ENCODE results near the gene NOD2.

NOD2 gene

DNA sequence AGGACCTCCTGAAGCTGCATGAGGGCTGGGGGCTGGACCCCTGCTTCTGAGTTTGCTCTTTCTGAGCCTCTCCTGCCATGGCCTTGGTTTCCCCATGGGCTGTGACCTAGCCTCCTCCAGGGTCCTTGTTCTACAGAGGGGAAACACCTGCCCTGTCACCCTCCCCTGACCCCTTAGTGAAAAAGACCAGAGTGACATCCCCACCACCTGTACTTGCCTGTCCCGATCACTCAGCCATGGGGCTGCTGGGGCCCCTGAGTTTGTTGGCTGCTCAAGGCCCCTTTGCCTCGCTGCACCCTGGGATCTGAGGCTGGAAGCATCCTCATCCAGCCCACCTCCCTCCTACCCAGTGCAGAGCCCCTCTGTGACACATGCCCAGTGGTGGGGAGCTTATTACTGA, 800 bp downstream of the NOD2 start:
- DNase-seq (ENCODE audit: low read depth, low spot score), result no peak

DNA sequence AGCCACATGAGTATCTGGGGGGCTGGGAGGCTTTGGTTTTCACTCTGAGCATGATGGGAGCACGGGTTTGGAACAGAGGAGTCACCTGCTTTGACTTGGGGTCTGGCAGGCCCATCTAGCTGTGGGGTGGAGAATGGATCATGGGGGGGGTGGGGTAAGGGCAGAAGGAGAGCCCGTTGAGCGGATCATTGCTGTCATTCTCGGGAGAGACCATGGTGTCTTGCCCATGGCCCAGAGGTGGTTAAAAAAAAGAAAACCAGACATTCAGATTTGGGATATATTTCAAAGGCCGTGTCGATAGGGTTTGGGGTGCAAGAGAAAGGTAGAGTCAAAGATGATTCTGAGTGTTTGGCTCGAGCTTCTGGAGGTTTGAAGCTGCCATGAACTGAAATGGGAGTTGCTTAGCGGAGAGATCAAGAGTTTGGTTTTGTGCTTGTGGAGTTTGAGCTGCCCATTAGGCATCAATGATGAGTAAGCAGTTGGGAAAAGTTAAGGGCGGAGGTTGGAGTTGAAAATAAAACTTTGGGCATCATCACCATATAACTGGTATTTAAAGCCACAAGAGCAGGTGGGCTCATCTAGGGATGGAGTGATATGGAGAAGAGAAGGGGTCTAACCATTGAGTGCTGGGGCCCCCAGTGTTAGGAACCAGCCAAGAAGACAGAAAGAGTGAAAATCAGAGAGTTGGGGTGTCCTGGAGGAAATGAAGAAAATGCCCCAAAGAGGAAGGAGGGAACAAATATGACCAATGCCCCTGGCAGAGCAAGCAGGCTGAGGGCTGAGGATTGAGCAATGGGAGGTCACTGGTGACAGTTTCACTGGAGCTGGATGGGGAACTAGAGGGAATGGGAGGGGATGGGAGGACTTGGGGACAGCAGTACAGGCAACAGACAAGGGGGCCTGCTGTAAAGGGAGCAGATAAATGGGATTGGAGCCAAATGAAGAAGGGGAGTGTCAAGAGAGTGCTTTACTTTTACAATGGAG, 1.9 kb downstream of the NOD2 start:
- DNase-seq (ENCODE audit: low read depth, low spot score), result no peak

DNA sequence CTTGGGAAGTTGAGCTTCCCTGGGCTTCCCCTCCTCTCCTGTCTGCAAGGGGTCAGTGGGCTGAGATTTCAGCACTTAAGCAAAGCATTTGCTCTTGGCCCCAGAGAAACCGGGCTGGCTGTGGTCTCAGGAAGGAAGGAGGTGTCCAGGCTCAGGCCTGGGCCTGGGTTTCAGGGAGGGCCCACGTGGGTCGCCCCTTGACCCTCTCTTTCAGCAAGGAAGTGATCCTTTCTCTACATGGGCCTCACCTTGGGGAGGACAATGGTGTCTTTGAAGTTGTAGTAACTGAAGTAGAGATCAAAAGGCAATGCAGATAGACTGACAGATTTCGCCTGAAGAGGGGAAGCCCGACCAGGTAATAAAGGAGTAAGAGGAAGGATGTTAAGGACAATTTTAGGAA, 2.7 kb downstream of the NOD2 start:
- no peak for DNase-seq (ENCODE audit: low read depth, low spot score)

DNA sequence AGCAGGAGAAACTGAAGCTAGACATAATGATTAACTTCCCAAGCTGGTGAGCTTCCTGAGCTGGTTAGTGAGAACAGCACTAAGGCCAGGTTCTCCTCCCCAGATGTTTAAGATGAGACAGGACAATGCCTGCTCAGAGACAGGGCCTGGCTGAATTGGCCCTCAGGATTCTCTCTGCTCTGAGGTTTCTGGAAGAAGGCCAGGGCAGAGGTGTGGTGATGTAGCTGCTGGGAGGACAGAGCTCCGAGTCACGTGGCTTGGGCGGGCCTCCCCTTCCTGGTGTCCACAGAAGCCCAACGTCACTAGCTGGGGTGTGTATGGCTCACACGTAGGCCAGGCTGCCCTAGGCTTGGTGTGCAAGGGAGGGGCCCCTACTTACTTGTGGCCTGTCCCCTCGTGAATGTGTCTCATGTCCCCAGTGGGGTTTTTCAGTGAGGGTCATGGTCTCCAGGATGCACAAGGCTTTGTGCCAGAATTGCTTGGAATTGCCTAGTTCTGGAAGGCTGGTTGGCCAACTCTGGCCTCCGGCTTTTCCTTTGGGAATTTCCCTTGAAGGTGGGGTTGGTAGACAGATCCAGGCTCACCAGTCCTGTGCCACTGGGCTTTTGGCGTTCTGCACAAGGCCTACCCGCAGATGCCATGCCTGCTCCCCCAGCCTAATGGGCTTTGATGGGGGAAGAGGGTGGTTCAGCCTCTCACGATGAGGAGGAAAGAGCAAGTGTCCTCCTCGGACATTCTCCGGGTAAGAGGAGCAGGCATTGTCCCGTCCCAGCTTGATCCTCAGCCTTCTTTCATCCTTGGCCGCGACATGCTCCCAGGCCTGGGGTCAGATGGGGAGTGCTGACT, 3.4 kb downstream of the NOD2 start:
- no peak for DNase-seq (ENCODE audit: low read depth, low spot score)

DNA sequence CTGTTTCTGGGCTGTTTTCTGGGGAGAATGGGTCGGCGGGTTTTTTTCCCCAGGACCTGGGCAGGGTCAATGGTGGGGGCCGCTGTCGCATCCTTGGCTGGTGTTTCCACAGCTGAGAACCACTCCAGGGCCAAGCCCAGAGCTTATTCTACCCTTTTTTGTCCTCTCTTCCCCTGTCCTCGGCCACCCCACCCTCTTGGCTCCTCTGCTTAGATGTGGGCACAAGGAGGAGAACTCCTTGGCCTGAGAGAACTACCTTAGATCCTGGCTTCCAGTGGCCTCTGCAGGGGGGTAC, 4.0 kb downstream of the NOD2 start:
- no peak for DNase-seq (ENCODE audit: low read depth, low spot score)

DNA sequence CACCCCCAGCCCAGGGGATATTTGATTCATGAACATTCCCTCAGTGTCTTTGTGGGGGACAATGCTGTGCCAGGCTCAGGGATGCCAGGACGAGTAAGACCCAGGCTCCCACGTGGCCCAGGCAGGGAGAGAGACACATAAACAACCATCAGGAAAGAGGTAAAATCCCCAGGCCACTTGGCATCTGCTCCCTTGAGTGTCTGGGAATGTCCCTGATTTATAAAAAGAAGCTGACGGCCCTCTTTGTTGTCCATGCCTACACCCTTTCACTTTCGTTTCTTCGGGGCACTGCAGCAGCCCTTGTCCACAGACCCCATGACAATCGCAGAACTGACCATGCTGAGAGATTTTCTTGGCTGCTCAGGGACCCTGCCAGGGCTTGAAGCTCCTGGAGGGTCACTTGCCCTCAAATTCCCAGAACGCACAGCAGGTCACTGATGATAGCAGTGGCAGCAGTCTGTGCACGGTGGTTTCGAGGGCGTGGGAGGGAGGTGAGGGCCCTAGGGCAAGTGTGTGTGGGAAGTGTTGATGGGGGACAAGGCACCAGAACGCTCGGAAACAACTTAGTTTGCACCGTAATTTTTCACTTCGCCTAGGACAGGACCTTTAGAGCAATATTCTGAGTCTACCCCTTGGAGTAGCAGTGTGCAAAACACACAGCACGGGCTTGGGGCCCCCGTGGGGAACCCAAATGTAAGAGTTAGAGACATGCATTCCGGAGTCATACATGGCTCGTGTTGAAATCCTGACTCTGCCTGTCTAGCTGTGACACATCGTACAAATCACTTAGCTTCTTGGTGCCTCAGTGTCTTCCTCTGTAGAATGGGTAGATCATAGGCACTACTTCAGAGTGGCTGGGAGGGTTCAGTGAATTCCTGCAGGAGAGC, 4.7 kb downstream of the NOD2 start:
- no peak for DNase-seq (ENCODE audit: low read depth, low spot score)

DNA sequence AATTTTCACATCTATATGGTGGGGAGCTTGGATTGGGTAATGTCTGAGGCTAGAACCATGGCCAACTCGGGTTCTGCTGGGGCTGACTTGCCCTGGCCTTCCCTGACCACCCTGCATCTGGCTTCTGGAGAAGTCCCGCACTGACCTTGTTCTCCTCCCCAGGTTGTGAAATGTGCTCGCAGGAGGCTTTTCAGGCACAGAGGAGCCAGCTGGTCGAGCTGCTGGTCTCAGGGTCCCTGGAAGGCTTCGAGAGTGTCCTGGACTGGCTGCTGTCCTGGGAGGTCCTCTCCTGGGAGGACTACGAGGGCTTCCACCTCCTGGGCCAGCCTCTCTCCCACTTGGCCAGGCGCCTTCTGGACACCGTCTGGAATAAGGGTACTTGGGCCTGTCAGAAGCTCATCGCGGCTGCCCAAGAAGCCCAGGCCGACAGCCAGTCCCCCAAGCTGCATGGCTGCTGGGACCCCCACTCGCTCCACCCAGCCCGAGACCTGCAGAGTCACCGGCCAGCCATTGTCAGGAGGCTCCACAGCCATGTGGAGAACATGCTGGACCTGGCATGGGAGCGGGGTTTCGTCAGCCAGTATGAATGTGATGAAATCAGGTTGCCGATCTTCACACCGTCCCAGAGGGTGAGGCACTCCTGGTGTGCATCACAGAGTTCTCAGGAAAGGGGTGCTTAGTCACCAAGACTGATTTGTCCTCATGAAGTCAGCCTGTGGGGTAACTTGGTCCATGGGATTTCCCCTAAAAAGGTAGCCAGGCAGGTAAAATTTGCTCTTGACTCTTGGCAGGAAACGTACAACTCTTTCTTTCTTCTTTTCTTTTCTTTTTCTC, 6.1 kb downstream of the NOD2 start:
- DNase-seq (ENCODE audit: low read depth, low spot score), result no peak

DNA sequence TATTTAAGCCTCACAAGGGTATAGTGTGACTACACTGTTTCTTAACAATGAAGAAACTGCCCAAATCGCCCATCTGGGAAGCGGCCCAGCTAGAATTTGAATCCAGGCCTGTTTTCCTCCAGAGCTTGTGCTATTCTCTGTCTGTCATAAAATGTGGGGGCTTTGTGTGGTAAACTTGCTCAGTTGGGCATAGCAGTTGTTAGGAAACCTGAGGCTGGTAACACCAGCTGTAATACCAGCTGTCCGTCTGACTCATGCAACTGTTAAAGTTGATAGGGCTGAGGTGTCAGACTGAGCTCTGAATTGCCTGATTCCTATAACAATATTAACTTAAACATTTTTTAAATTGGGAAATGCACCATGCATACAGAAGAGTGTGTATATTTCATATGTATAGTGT, 9.3 kb downstream of the NOD2 start:
- DNase-seq (ENCODE audit: low read depth, low spot score), result no peak

DNA sequence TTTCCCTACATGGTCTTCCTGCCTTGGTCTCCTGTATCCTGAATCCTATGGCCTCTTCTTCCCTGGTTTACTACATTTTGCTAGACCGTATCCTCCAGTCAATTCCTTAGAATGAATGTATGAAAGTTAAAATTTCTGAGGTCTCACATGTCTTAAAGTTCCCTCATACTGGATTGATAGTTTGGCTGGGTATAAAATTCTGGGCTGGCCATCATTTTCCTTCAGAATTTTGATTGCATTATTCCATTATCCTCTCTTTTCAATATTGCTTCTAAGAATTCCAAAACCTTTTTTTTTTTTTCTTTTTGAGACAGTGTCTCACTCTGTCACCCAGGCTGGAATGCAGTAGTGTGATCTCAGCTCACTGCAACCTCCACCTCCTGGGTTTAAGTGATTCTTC, 10.8 kb downstream of the NOD2 start:
- DNase-seq (ENCODE audit: low read depth, low spot score), result no peak

DNA sequence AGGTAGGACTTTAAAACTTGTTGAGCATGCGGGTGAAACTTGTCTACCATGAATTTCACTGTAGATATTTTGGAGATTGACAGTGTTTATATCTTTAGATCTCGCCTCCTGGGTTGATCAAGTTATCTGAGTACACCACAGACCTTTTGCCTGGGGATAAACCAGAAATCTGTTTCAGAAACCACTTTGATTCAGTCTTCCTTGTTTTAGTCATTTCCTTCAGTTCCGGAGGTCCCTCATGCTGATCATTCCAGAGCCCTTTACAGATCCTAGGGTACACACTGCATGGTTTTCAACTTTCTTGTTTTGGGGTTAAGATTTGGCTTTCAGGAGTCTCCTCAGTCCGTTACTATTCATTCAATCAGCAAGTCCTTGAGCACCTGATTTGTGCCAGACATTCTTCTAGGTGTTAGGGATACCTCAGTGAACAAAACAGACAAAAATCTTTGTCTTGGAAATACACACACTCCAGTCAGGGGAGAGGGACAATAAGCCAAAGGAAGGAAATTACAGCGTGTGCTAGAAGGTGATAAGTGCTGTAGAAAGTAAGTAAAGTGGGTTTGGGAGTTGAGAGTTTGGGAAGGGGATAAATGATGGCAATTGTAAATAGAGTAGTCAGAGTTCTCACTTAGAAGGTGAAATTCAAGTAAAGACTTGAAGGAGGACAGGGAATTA, 12.2 kb downstream of the NOD2 start:
- DNase-seq (ENCODE audit: low read depth, low spot score), result no peak

DNA sequence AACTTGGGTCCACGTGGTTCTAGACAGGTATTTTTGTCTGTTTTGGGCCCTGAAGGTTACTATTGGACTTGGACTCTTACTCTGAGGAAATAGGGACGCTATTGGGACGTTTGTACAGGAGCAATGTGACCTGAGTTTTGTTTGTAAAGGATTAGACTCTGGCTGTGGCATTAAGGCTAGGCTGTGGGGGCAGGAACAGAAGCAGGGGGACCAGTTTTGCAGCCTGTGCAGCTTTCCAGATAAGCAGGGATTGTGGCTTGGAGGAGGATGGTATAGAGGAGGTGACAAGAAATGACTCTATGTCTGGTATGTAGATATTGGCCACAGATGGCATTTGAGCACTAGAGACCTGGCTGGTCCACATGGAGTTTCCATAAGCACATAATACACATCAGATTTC, 12.8 kb downstream of the NOD2 start:
- DNase-seq (ENCODE audit: low read depth, low spot score), result no peak

DNA sequence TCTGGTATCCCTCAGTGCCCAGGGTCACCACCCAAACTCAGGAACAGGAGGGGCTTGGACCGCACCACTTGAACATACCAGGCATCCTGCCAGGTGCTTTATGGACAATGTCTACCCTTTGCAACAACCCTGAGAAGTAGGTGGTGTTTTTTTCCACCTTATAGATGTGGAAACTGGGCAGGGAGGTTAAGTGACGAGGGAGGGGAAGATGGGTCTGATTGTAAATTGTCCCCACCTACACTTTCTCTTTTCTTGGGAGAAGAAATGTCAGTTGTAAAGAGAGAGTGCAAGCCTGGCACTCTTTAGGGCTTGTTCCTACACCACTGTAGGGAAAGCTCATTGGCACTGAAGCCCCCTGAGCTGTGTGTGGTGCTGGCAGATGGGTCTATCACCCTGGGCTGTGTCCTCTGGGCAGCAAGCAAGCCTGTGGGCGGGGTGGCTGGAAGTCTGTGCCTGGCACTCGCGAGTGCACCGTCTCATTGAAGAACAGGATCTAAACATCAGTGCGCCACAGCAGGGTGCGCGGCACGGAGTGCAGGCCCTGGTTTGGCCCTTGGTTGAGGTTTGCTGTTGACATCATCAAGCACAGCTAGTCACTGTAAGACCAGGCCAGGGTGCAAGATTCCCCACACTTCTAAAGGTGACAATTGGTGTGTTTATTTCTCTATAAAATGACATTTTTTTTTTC, 15.1 kb downstream of the NOD2 start:
- DNase-seq (ENCODE audit: low read depth, low spot score), result no peak

DNA sequence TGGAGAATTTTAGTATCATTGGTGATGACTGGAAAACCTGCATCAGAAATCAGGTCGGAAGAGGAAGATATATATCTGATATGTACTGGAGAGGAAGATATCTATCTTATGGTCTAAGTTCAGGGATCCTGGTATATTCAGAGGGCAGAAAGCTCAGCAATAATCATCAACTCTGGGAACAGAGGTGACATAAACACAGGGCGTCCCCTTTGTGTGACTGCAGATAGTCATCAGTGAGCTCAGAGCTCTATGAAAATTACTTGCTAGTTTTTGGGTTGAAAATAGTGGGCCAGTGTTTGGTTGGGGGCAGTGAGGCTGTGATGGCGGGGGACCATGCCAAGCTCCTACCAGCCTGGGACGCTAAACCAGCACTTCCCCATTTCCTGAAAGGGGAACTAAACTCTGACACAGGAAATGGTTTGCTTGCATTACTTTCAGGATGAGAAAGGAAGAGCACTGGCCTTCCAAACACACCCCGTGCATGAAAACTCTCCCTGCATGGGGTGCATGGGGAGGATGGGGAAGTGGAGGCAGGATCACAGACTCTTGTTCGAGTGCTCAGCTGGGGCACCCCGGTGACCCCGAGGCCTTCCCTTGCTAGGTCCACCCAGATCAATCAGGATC, 15.8 kb downstream of the NOD2 start:
- no peak for DNase-seq (ENCODE audit: low read depth, low spot score)

DNA sequence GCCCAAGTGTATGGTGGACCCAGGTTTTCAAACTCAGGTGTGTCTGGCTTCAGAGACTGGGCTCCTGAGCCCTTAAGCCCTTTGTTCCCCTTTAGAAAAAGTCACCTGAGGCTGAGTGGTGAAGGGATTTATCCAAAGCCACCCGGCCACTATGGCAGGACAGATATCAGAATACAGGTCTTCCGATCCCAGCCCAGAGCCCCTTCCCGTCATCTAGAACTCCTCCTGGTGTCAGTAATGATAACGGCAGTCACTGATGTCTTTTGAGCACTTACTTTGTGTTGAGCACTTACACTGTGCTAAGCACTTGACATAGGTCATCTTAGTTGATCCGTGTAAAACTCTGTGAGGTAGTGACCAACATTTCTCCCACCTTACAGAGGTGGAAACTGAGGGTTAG, 16.6 kb downstream of the NOD2 start:
- no peak for DNase-seq (ENCODE audit: low read depth, low spot score)

DNA sequence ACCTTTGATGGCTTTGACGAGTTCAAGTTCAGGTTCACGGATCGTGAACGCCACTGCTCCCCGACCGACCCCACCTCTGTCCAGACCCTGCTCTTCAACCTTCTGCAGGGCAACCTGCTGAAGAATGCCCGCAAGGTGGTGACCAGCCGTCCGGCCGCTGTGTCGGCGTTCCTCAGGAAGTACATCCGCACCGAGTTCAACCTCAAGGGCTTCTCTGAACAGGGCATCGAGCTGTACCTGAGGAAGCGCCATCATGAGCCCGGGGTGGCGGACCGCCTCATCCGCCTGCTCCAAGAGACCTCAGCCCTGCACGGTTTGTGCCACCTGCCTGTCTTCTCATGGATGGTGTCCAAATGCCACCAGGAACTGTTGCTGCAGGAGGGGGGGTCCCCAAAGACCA, 17.6 kb downstream of the NOD2 start:
- DNase-seq (ENCODE audit: low read depth, low spot score), result no peak

DNA sequence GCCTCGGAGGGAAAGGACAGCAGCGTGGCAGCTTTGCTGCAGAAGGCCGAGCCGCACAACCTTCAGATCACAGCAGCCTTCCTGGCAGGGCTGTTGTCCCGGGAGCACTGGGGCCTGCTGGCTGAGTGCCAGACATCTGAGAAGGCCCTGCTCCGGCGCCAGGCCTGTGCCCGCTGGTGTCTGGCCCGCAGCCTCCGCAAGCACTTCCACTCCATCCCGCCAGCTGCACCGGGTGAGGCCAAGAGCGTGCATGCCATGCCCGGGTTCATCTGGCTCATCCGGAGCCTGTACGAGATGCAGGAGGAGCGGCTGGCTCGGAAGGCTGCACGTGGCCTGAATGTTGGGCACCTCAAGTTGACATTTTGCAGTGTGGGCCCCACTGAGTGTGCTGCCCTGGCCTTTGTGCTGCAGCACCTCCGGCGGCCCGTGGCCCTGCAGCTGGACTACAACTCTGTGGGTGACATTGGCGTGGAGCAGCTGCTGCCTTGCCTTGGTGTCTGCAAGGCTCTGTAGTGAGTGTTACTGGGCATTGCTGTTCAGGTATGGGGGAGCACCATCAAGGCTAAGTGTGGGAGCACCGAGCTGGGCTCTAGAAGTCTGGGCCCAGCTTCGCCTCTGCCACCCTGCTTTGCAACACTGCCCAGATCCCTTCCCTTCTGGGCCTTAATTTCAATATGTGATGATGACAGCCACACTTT, 18.6 kb downstream of the NOD2 start:
- no peak for DNase-seq (ENCODE audit: low read depth, low spot score)

DNA sequence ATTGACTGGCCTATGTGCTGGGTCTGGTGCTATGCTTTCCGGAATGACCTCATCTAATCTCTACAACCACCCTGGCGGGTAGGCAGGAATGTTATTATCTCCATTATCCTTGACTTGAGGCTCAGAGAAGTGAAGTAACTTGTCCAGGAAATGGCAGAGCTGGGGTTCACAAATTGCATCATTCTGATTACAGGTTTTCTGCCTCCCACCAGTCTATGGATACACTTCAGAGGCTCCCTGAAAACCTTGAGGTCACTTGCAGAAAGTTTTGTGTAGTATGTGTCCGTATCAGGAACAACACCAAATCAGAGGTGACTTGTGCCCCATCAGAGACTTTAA, 19.1 kb downstream of the NOD2 start:
- DNase-seq (ENCODE audit: low read depth, low spot score), result no peak

DNA sequence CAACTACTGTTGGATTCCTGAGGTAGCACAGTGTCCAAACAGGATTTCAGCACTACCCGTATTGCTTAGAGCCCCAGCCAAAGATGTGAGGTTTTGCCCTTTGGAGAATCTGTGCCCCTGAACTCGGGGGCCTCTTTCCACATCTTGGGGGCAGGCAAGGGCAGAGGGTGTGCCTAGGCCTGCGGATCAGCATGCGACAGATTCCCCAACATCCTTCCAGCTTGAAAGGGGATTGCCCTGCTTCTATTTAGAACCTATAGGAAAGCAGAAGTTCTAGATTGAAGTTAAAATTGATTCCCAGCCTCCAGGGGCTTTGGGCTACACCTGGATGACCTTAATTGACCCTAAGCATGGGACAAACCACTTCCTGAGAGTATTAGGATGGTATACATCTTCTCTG, 19.6 kb downstream of the NOD2 start:
- DNase-seq (ENCODE audit: low read depth, low spot score), result no peak

DNA sequence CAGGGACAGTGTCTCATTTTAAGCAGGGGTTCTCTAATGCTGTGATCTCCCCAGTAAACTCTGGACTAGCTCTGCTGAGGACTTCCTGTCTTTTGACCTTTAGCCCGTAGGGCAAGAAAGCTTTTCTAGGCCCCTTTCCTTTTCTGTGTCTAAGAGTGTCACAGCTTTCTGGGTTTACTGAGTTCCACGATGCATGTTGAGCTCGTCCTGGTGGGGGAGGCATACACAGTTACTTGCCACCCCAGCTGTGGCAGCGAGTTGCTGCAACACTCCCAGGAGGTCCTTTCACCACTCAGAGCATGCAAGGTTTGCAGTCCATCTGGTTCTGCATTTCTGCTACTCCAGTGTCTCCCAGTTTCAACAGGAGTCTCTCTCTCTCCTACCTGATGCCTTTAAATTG, 23.7 kb downstream of the NOD2 start:
- no peak for DNase-seq (ENCODE audit: low read depth, low spot score)
